PC-3 (cell line): Measurements from ENCODE around the gene NTN5. TPM values are rescaled to one million over a fixed set of nuclear protein-coding genes. Genes with fewer than 3 reads are reported as not detected.

Experiments
- ATAC-seq: fragments of 200-7000 bp; cut with Tn5 transposase; 2 replicates; pipeline ENCODE4 v1.9.1; 2020; ENCODE audit warnings: mild to moderate bottlenecking, moderate library complexity
- BruUV-seq: library from RNA; stranded (reverse); fragments of 400-500 nt; replicated peaks from 2 replicates; lab custom pipeline; 2021; lab: Mats Ljungman, UMichigan
- CTCF ChIA-PET: fragments of 300-600 bp; sonication (Branson Sonifier 250); formaldehyde crosslinking; loops from one replicate; lab custom pipeline; 2022; ENCODE audit warnings: antibody characterized with exemption; lab: Charles Lee
- POLR2A ChIA-PET: fragments of 300-600 bp; sonication (Branson Sonifier 250); formaldehyde crosslinking; loops from one replicate; lab custom pipeline; 2022; ENCODE audit warnings: antibody characterized with exemption; ENCODE audit not compliant: unreplicated experiment; lab: Charles Lee
- DNase-seq: peaks from one replicate; pipeline ENCODE4 v3.0.0-alpha.2; 2015
- H2AFZ ChIP-seq: fragments of 300-600 bp; sonication (generic); 2 replicates; pipeline ENCODE4 v1.6.0; 2016; ENCODE audit warnings: antibody characterized with exemption, low read length
- H3F3A ChIP-seq: fragments of 300-600 bp; sonication (generic); one replicate; pipeline ENCODE4 v1.6.0; 2017; ENCODE audit warnings: antibody characterized with exemption, low read length, control low read depth, mild to moderate bottlenecking; ENCODE audit not compliant: unreplicated experiment
- H3K27ac ChIP-seq: fragments of 300-600 bp; sonication (generic); 2 replicates; pipeline ENCODE4 v1.5.1; 2016; ENCODE audit warnings: mild to moderate bottlenecking, low read length
- H3K27me3 ChIP-seq: fragments of 300-600 bp; sonication (generic); 2 replicates; pipeline ENCODE4 v1.6.1; 2016; ENCODE audit warnings: low read length, mixed read lengths
- H3K36me3 ChIP-seq: fragments of 300-600 bp; sonication (generic); 2 replicates; pipeline ENCODE4 v1.6.1; 2016; ENCODE audit warnings: low read depth, mixed run types, low read length, mixed read lengths
- H3K4me1 ChIP-seq: fragments of 300-600 bp; sonication (generic); 2 replicates; pipeline ENCODE4 v1.5.1; 2016; ENCODE audit warnings: low read length; ENCODE audit not compliant: insufficient read depth
- H3K4me2 ChIP-seq: fragments of 300-600 bp; sonication (generic); 2 replicates; pipeline ENCODE4 v1.6.0; 2016; ENCODE audit warnings: low read length
- H3K4me3 ChIP-seq: fragments of 300-600 bp; sonication (generic); 2 replicates; pipeline ENCODE4 v1.5.1; 2016; ENCODE audit warnings: mild to moderate bottlenecking, low read length, mixed read lengths
- H3K79me2 ChIP-seq: fragments of 300-600 bp; sonication (generic); 2 replicates; pipeline ENCODE4 v1.6.1; 2017; ENCODE audit warnings: low read length, mixed read lengths
- H3K9ac ChIP-seq: fragments of 300-600 bp; sonication (generic); 2 replicates; pipeline ENCODE4 v1.6.0; 2016; ENCODE audit warnings: mild to moderate bottlenecking, low read length
- H3K9me2 ChIP-seq: fragments of 300-600 bp; sonication (generic); replicated peaks from 2 replicates; pipeline ENCODE4 v1.6.1; 2016; ENCODE audit warnings: mixed run types, low read length, mixed read lengths
- H3K9me3 ChIP-seq: fragments of 300-600 bp; sonication (generic); 2 replicates; pipeline ENCODE4 v1.6.1; 2016; ENCODE audit warnings: low read length, mixed read lengths
- H4K20me1 ChIP-seq: fragments of 300-600 bp; sonication (generic); 2 replicates; pipeline ENCODE4 v1.6.1; 2016; ENCODE audit warnings: low read length, mixed read lengths
- CTCF ChIP-seq: fragments of 300-600 bp; sonication (generic); conservative IDR thresholded peaks from 2 replicates; pipeline ENCODE4 v1.5.1; 2017; ENCODE audit warnings: antibody characterized with exemption, low read depth, mild to moderate bottlenecking, low read length
- EZH2 ChIP-seq: fragments of 300-600 bp; sonication (generic); IDR thresholded peaks from one replicate; pipeline ENCODE4 v1.6.1; 2017; ENCODE audit warnings: antibody characterized with exemption, mild to moderate bottlenecking, low read length; ENCODE audit not compliant: unreplicated experiment
- EZH2phosphoT487 ChIP-seq: fragments of 300-600 bp; sonication (generic); IDR thresholded peaks from 2 replicates; pipeline ENCODE4 v1.6.1; 2018; ENCODE audit warnings: mild to moderate bottlenecking, antibody characterized with exemption, low read length, borderline replicate concordance
- intact Hi-C: fragments of 100-400 bp; cut with micrococcal nuclease; formaldehyde crosslinking; loops from 2 replicates; pipeline ENCODE4 v1.9.0; 2023
- total RNA-seq: library from RNA; depleted of rRNA; stranded (reverse); fragments of >200 nt; gene quantifications from 2 replicates; pipeline ENCODE4 v1.2.3, GENCODE V29; 2014

NTN5 gene
- total RNA-seq, 1 experiment from 2014 or later: 0.18 TPM

GRCh38 chr19:48623556-48624066 is 49.2 kb downstream of the NTN5 start:
- Histone ChIP-seq H3K4me1 (0 out of 2 replicates have a peak, but pooled peaks cover 7% of the 10 kb centered on the region), H2AFZ (no peak overlapping the region), H3F3A (no peaks in the 10 kb centered on the region), H3K4me3 (no peak overlapping the region), H3K4me2 (no peak overlapping the region), H3K79me2 (peaks cover 12% of the 10 kb centered on the region), H4K20me1 (no peaks in the 10 kb centered on the region), H3K27ac (no peak overlapping the region), H3K9me3 (no peaks in the 10 kb centered on the region), H3K36me3 (0 out of 2 replicates have a peak, but pooled peaks cover under 1% of the 10 kb centered on the region), H3K27me3 (no peaks in the 10 kb centered on the region), H3K9ac (no peak overlapping the region), H3K9me2 (no peaks in the 10 kb centered on the region)
- ChIA-PET CTCF (no interaction called here), POLR2A (no interaction called here)
- ATAC-seq (no peak), DNase-seq (no peak)
- TF ChIP-seq EZH2 (no peak), EZH2phosphoT487 (no peak), CTCF (no peak)
- intact Hi-C loops: no loop called here
- no TSS peak for BruUV-seq

GRCh38 chr19:48619692-48620585 is 52.9 kb downstream of the NTN5 start:
- no peaks in the 10 kb centered on the region for H3K9me3 ChIP-seq
- TSS peak; percentile 85 for BruUV-seq
- TF ChIP-seq EZH2 (no peak), EZH2phosphoT487 (no peak), CTCF (no peak)
- DNase-seq: no peak
- H3K9me2 ChIP-seq: no peaks in the 10 kb centered on the region
- peak overlapping the region; percentile 100 for H3K4me3 ChIP-seq
- H2AFZ ChIP-seq: peak overlapping the region; percentile 87
- H3K4me1 ChIP-seq: peaks cover 27% of the 10 kb centered on the region
- peak overlapping the region; percentile 99 for H3K9ac ChIP-seq
- H3K36me3 ChIP-seq: peaks cover 35% of the 10 kb centered on the region
- ChIA-PET POLR2A (interaction anchor here (0.5 to 0.6 kb wide), 3 partner anchors 13 to 1302 kb away, joined by 3 to 8 read pairs (median 5); no protein-coding TSS in a partner anchor), CTCF (no interaction called here)
- ATAC-seq: no peak; the same call in 1 of the 2 replicates
- H3K79me2 ChIP-seq: peaks cover 42% of the 10 kb centered on the region
- intact Hi-C loops: loop anchor here (1.0 kb wide), 1 partner anchor 17 kb away; the partner anchor contains the start of gene DBP
- H3K27me3 ChIP-seq: no peaks in the 10 kb centered on the region
- H4K20me1 ChIP-seq: peaks cover 32% of the 10 kb centered on the region
- peak overlapping the region; percentile 47 for H3K27ac ChIP-seq
- H3K4me2 ChIP-seq: peak overlapping the region; percentile 95
- H3F3A ChIP-seq: no peaks in the 10 kb centered on the region
